Tibial nerve (tissue), 4 donors: ENCODE results near the gene EIF3L. TPM values are rescaled to one million over a fixed set of nuclear protein-coding genes. Genes with fewer than 3 reads are reported as not detected.

Experiments used
- DNase-seq, 2 donors: peaks; one replicate each; pipeline ENCODE4 v3.0.0-alpha.2; 2019; ENCODE audit warnings: low spot score in 2 of 2
- H3K27ac ChIP-seq, 4 donors: fragments of 200-600 bp; sonication (generic) in 3 of 4; one replicate each; pipeline ENCODE4 v1.5.1; 2017 to 2019; ENCODE audit warnings: mild to moderate bottlenecking in 1 of 4
- H3K27me3 ChIP-seq, 2 donors: fragments of 200-600 bp; sonication (generic) in 1 of 2; one replicate each; pipeline versions ENCODE4 v1.5.1 to v1.6.0; 2017 to 2019
- H3K36me3 ChIP-seq, 3 donors: fragments of 200-600 bp; sonication (generic); one replicate each; pipeline ENCODE4 v1.5.1; 2018 to 2019
- H3K4me1 ChIP-seq, 4 donors: fragments of 200-600 bp; sonication (generic) in 3 of 4; one replicate each; pipeline ENCODE4 v1.5.1; 2017 to 2019
- H3K4me3 ChIP-seq, 4 donors: fragments of 200-600 bp; sonication (generic) in 3 of 4; one replicate each; pipeline ENCODE4 v1.5.1; 2017 to 2019; ENCODE audit warnings: mild to moderate bottlenecking in 1 of 4, moderate library complexity in 1 of 4
- H3K9me3 ChIP-seq, 4 donors: fragments of 200-600 bp; sonication (generic) in 3 of 4; one replicate each; pipeline ENCODE4 v1.5.1; 2017 to 2019
- EP300 ChIP-seq, 2 donors: sonication (generic); formaldehyde crosslinking; IDR thresholded peaks; one replicate each; pipeline ENCODE4 v1.6.1; 2017; ENCODE audit warnings: antibody characterized with exemption in 2 of 2, mild to moderate bottlenecking in 1 of 2
- POLR2A ChIP-seq, 2 donors: fragments of 450-650 bp; IDR thresholded peaks; one replicate each; pipeline ENCODE4 v1.6.1; 2017; ENCODE audit warnings: antibody characterized with exemption in 2 of 2, mild to moderate bottlenecking in 2 of 2, moderate library complexity in 2 of 2
- WGBS, 2 donors: methylation state at CpG; one replicate each; pipeline ENCODE4 v1.1.5; 2018; 5-methylcytosine and 5-hydroxymethylcytosine counted together
- total RNA-seq, 4 donors: library from RNA; depleted of rRNA; stranded (reverse); fragments of >200 nt; gene quantifications; one replicate each; pipeline ENCODE4 v1.1.0, GENCODE V29; 2016
- TF ChIP-seq, protein P1 (sequence below), 5 experiments: fragments of 200-600 bp in 3 of 5; fragments of 450-650 bp in 2 of 5; sonication (generic) in 3 of 5; IDR thresholded peaks; one replicate each; pipeline ENCODE4 v1.5.1; 2016 to 2019; ENCODE audit warnings: antibody characterized with exemption in 5 of 5, mild to moderate bottlenecking in 3 of 5, moderate library complexity in 2 of 5

EIF3L gene
- total RNA-seq, 4 donors from 2014 or later = 271 to 291 (median 274) TPM

DNA sequence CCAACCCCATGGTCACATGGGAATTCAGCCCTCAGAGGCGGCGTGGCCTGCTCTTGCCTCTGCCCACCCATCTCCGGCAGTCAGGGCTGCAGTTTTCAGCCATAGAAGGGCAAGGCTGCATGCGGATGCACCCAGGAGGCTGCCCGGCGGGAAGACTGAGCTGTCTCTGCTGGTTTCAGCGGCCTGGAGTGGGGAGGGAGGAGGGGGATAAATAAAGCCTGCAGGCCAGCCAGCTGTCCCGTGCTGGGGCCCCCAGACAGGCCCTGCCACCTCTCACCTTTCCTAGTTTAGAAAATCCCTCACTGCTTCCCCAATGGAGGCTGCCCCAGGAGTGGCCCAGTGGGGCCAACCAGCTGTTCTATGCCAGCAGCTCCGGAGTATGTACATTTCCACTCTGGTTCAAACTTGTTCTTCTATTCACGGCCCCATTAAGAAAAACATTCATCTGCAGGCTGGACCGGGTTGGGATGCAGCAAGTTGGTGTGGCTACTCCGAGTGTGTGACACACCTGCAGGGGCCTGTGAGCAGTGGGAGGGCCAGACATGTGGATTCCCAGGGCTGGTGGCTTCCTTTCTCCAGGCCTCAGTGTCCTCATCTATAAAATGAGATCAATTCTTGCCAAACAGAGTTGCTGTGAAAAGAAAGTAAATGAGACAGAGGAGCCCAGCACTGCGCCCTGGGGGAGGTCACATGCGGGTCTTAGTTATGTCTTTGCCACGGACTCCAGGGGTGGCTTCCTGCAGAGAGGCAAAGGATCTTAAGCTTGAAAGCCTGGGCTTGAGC is 61.9 kb downstream of the EIF3L start:
- Histone ChIP-seq H3K36me3 (peaks cover 0 to 41% (median 0%) of the 10 kb centered on the region in 3 donors), H3K4me3 (no peak overlapping the region), H3K27ac (peak overlapping the region in 3 of 4 donors; percentile 50 to 66 (median 51)), H3K9me3 (no peaks in the 10 kb centered on the region), H3K4me1 (peaks cover 0 to 44% (median 14%) of the 10 kb centered on the region in 4 donors), H3K27me3 (no peaks in the 10 kb centered on the region)
- DNase-seq = no peak
- TF ChIP-seq, protein P1, sequence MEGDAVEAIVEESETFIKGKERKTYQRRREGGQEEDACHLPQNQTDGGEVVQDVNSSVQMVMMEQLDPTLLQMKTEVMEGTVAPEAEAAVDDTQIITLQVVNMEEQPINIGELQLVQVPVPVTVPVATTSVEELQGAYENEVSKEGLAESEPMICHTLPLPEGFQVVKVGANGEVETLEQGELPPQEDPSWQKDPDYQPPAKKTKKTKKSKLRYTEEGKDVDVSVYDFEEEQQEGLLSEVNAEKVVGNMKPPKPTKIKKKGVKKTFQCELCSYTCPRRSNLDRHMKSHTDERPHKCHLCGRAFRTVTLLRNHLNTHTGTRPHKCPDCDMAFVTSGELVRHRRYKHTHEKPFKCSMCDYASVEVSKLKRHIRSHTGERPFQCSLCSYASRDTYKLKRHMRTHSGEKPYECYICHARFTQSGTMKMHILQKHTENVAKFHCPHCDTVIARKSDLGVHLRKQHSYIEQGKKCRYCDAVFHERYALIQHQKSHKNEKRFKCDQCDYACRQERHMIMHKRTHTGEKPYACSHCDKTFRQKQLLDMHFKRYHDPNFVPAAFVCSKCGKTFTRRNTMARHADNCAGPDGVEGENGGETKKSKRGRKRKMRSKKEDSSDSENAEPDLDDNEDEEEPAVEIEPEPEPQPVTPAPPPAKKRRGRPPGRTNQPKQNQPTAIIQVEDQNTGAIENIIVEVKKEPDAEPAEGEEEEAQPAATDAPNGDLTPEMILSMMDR (IDR thresholded peaks at IDR 0.05) = no peak
- TF ChIP-seq EP300 (IDR thresholded peaks at IDR 0.05) (no peak), POLR2A (IDR thresholded peaks at IDR 0.05) (no peak)
- 48 to 55% methylated on average over 15 of the region's 15 CpGs for WGBS, 2 donors

DNA sequence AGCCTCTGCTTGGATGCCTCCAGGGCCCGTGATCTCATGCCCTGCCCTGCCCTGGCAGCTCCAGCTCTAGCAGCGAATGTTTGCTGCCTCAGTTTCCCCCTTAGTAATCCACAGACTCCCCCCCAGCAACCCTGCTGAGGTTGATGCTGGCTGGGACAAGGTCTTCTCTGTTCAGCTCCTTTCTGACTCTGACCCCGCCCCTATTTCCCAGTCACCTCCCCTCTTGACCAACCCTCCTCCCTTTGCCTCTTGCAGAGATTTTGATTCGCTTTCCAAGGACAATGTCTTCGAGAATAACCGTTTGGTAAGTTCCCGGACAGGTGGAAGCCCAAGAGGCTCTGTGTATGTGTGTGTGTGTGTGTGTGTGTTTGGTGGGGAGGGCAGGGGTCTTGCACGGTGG is 62.5 kb downstream of the EIF3L start:
- WGBS, 2 donors = 53 to 55% methylated on average over 8 of the region's 8 CpGs
- Histone ChIP-seq H3K4me1 (peaks cover 0 to 43% (median 13%) of the 10 kb centered on the region in 4 donors), H3K27me3 (no peaks in the 10 kb centered on the region), H3K9me3 (no peaks in the 10 kb centered on the region), H3K36me3 (peaks cover 0 to 47% (median 0%) of the 10 kb centered on the region in 3 donors), H3K4me3 (no peak overlapping the region), H3K27ac (peak overlapping the region in 2 of 4 donors; percentile 51 to 66)
- TF ChIP-seq, protein P1 (IDR thresholded peaks at IDR 0.05) = no peak
- TF ChIP-seq POLR2A (IDR thresholded peaks at IDR 0.05) = no peak
- TF ChIP-seq EP300 (IDR thresholded peaks at IDR 0.05) = no peak
- no peak for DNase-seq

DNA sequence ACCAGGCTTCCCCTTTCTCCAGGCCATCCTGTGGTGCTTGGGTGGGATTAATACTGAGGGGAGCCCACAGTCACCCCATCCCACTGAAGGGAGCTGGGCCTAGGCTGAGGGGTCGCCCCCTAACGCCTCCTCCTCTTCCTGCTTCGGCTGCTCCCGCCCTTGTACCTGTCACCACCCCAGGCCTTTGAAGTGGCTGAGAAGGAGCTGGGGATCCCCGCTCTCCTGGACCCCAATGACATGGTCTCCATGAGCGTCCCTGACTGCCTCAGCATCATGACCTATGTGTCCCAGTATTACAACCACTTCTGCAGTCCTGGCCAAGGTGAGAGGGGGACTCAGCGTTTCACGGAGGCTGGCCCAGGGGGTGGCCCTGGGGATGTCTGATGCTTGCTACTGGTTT is 63.0 kb downstream of the EIF3L start:
- H3K27ac ChIP-seq = no peak overlapping the region
- peaks cover 0 to 38% (median 9%) of the 10 kb centered on the region in 4 donors for H3K4me1 ChIP-seq
- H3K27me3 ChIP-seq = no peaks in the 10 kb centered on the region
- H3K4me3 ChIP-seq = no peak overlapping the region
- DNase-seq = no peak
- TF ChIP-seq EP300 (IDR thresholded peaks at IDR 0.05) = no peak
- no peak for TF ChIP-seq POLR2A (IDR thresholded peaks at IDR 0.05)
- TF ChIP-seq, protein P1 (IDR thresholded peaks at IDR 0.05) = no peak
- H3K36me3 ChIP-seq = peaks cover 0 to 52% (median under 1%) of the 10 kb centered on the region in 3 donors
- H3K9me3 ChIP-seq = no peaks in the 10 kb centered on the region
- 86 to 88% methylated on average over 8 of the region's 8 CpGs for WGBS, 2 donors

DNA sequence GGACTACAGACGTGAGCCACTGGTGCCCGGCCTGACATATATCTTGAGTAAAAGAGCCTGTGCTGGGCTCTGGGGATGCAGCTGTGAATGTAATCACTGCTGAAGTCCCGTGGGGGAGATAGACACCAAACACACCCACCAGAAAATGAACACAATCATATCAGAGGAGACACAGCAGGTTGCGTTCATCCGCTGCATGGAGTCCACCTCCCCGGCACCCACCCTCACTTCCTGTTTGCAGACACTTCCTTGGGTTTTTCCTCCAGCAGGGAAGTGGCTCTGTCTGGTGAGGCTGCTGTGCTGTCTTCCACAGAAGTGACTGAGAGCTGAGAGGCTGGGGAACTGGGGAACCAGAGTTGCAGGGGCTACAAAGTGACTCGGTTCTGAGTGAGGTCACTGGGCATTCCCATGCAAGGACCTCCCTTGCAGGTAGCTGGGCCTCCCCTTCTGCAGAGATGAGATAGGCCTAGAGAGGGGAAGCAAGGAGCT is 64.1 kb downstream of the EIF3L start:
- 81 to 82% methylated on average over 7 of the region's 7 CpGs for WGBS, 2 donors
- Histone ChIP-seq H3K27me3 (no peaks in the 10 kb centered on the region), H3K36me3 (peaks cover 0 to 63% (median 7%) of the 10 kb centered on the region in 3 donors), H3K4me1 (peaks cover 0 to 27% (median 4%) of the 10 kb centered on the region in 4 donors), H3K4me3 (no peak overlapping the region), H3K27ac (no peak overlapping the region), H3K9me3 (no peaks in the 10 kb centered on the region)
- DNase-seq = no peak
- TF ChIP-seq EP300 (IDR thresholded peaks at IDR 0.05) = no peak
- TF ChIP-seq, protein P1 (IDR thresholded peaks at IDR 0.05) = no peak
- TF ChIP-seq POLR2A (IDR thresholded peaks at IDR 0.05) = no peak

DNA sequence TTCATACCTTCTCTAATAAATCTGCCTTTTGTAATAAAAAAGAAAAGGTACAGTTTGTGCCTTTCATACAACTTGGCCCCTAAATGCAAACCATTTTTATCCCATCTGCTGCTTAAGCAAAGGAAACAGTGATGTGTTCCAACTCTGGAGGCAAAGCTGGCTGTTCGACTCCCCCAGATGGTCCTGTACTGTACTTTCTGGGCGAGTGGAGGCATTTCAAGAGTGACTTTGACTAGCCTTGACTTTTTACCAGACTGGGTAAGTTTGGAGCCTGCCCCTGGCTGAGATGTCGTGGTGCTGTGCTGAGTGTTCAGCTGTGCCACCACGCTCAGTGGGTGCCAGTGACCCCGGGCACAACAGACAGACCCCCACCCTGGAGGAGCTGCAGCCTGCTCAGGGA is 67.1 kb downstream of the EIF3L start:
- no peaks in the 10 kb centered on the region for H3K9me3 ChIP-seq
- peaks cover 2 to 91% (median 7%) of the 10 kb centered on the region in 3 donors for H3K36me3 ChIP-seq
- DNase-seq = no peak
- H3K4me3 ChIP-seq = no peak overlapping the region
- 89 to 92% methylated on average over 5 of the region's 5 CpGs for WGBS, 2 donors
- TF ChIP-seq EP300 (IDR thresholded peaks at IDR 0.05) (no peak), POLR2A (IDR thresholded peaks at IDR 0.05) (no peak)
- TF ChIP-seq, protein P1 (IDR thresholded peaks at IDR 0.05) = no peak
- H3K27me3 ChIP-seq = no peaks in the 10 kb centered on the region
- H3K4me1 ChIP-seq = peaks cover 0 to 6% (median 0%) of the 10 kb centered on the region in 4 donors
- H3K27ac ChIP-seq = no peak overlapping the region
